ENCODE data around the gene CTSE.
"Not testable (repeated sequence)": the region's sequence is repeated elsewhere in the genome, so short reads cannot be mapped to it uniquely, and the experiment has no call there.

Gene CTSE

DNA sequence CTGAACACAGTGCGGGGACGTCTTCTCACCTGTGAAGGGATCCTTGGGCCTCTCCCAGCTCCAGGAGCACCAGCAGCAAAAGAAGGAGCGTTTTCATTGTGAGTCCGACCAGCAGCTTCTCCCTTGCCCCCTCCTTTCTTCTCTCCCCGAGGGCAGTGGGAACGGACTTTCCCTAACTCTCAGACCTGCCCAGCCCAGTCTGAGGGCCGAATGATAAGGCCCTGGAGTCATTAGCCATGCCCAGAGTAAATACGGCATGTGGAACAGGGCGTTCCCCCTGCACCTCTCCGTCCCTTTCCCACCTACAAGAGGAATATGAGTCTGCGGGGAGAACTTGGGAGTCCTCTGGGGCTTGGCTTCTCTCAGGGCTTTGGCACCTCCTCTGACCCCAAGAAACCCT, at the start of gene CTSE:
TSS of gene CTSE (minus strand) at position 201 of the 400 bp plus-strand sequence. CDS start at position 97, 104 bp downstream.
- DNase-seq: no peak

DNA sequence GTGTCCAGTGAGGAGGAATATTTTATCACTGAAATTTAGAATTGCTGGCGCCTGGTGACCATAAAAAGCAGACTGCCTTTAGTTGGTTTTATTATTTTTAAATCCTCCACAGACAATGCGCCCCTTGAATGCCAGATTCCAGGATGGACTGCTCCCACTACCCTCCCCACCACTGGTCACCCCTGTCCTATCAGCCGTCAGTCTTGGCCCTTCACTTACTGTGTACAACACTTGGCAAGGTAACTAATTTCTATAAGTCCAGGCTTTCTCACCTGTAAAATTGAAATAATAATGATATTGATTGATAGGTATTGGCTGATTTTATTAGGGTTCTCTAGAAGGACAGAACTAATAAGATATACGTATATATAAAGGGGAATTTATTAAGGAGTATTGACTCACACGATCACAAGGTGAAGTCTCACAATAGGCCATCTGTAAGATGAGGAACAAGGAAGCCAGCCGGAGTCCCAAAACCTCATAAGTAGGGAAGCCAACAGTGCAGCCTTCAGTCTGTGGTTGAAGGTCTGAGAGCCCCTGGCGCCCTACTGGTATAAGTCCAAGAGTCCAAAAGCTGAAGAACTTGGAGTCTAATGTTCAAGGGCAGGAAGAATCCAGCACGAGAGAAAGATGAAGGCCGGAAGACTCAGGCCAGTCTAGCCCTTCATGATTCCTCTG, 47.1 kb upstream of the CTSE start:
- no peak for DNase-seq

DNA sequence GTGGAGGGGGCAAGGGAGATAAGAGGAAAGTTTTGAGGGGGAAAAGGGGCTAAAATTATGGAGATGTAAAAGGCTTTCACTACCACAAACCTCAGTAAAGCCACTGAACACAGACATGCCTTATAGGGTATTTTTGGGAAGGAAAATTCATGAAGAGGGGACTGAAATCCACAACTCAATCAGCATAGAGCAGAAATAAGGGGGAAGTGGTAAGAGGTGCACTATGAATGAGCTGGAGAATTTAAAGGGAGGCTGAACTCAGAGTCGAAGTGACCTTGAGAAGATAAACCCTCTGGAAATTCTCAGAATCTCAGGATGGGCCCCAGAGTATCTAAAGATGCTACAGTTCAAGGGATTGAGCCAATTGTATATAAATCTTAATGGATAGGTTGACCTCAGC, 44.6 kb upstream of the CTSE start:
- no peak for DNase-seq

DNA sequence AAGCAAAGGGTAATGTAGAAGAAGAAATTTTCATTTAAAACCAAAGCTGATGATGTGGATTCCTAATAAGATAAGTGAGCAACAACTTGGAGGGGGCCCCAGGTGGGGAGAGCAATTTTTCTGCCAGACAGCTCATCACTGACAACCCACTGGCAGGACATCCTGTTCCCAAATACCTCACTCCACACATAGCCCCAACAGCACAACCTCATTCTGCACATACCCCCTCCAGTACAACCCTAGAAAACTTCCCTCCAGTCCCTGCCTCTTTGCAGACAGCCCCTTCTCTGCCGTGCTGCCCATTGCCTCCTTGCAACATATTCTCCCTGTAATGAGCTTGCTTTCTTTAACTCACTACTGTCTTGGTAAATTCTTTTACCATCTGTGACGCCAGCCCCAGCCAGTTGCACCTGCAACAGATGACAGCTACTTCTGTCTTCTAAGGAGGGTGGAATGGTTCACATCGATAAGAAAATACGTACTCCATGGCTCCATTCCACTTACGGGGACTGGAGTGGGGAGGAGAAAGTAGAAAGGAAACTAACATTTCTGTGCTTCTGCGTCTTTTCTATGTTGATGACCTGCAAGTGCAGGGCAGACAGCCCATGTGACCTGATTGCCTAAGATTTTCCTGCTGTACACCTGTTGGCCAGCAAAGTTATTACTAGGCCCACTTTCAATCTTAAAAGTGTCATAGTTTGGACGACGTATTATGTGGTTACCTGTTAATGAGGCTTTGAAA, 44.0 kb upstream of the CTSE start:
- DNase-seq: no peak

DNA sequence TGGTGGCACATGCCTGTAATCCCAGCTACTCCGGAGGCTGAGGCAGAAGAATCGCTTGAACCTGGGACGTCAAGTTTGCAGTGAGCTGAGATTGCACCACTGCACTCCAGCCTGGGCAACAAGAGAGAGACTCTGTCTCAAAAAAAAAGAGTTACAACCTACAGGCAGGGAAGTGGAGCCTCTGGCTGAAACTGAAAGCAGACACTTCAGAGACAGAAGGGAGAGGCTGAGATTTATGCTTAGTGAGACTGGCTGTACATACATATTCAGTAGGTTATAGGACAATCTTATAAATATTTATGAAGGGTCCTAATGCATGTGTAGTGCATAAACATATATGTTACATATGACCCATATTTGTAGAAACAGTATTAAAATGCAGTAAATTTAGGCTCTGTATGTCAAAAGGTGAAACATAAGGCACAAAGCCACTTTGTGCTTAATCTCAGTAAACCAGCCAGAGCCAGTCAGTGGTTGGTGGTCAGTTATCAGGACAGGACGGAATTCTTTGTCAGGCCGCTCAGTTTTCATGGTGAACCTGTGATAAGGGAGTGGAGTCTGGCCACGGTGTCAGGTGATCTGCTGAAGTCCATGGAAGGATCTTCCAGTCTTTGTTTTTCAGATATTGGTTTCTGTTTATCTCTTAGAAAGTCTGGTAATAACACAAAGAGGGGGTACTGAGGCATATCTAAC, 42.9 kb upstream of the CTSE start:
- DNase-seq: no peak

DNA sequence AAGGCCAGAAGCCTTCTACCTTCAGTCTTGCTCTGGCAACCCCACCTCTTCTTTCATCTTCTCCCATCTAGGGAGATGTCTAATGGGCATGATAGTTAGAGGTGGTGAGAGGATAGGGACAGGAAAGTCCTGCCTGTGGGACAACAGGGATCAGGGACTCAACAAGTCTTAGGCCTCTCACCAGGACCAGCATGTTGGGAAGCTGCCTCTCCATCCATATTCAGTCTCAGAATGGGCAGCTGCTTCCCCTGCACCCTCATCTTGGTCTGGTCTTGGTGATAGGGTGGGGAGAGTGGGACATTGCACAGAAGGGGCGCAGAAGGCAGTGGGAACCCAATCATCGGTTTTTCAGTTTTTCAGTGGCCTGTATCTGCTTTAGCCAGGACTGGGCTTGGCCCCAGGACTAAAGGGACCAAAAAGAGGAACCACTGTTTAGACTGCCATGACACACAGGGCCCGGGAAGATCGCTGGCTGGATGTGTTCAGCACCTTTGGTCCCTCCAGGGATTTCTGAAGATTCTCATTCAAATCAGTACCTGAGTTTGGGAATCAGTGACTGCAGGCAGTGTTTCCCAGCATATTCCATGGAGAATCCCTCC, 42.0 kb upstream of the CTSE start:
- DNase-seq: no peak

DNA sequence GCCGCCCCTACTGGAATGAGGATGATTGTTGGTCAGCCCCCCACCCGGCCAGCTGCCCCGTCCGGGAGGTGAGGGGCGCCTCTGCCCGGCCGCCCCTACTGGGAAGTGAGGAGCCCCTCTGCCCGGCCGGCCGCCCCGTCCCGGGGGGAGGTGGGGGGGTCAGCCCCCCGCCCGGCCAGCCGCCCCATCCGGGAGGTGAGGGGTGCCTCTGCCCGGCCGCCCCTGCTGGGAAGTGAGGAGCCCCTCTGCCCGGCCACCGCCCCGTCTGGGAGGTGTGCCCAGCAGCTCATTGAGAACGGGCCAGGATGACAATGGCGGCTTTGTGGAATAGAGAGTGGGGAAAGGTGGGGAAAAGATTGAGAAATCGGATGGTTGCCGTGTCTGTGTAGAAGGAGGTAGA, 40.8 kb upstream of the CTSE start:
- DNase-seq: not testable (repeated sequence)

DNA sequence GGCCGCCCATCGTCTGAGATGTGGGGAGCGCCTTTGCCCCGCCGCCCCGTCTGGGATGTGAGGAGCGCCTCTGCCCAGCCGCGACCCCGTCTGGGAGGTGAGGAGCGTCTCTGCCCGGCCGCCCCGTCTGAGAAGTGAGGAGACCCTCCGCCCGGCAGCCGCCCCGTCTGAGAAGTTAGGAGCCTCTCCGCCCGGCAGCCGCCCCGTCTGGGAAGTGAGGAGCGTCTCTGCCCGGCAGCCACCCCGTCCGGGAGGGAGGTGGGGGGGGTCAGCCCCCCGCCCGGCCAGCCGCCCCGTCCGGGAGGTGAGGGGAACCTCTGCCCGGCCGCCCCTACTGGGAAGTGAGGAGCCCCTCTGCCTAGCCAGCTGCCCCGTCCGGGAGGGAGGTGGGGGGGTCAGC, 40.3 kb upstream of the CTSE start:
- not testable (repeated sequence) for DNase-seq

DNA sequence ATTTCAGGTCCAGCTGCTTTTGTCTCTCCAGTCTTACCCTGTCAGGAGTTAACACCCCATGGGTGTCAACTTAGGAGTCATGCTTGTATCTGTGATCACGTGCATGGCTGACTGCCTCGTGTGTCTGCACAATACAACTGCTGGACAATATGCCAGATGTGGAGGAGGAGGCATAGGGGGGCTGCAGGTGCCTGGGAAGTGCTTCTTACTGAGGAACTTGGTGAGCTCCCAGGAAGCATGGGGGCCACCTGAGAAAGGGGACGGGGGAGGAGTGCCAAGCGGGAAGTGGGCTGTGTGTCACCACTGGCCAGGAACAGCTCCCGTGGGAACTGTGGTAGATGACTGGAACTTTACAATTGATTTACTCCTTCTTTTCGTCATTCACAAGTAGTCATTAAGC, 38.8 kb upstream of the CTSE start:
- DNase-seq: no peak

DNA sequence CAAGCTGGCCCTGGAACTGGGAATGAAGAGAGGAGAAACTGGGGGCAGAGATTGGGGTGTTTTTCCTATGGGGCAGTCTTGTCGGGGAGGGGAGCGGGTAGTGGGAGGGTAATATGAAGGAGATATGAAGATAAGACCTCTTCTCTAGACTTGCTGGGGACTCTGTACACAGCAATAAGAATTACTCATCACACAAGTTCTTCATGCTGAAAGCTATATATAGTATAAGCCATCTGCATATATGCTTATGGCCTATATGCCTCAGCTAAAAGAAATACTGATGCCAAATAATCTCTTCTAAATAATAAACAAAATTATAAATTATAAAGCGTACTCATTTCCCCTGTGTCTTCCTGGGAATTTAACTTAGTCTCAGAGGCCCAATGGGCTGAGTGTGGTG, 37.1 kb upstream of the CTSE start:
- DNase-seq: no peak

DNA sequence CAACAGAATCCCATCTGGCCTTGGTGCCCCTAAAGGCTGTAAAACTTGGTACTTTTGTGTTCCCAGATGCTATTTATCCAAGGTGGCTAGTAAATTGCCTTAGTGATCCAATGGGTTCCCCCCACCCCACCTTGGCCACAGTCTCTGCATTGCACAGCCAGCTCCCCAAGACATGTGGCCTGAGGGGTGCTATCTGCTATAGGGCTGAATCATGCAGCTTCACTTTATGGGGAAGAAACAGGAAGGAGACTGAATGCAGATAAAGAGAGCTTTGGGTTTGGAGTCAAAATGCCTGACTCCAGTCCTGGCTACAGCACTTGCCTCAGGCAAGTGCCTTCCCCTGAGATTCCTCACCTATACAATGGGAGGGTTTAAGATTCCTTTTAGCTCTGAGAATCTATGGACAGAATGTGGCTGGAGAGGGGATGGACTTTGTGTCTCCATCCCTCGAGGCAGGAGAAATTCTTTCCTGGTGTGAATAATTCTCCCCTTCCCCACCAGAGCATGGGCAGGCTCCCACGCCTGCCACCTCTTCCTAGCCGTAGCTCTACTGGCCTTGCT, 35.7 kb upstream of the CTSE start:
- no peak for DNase-seq

DNA sequence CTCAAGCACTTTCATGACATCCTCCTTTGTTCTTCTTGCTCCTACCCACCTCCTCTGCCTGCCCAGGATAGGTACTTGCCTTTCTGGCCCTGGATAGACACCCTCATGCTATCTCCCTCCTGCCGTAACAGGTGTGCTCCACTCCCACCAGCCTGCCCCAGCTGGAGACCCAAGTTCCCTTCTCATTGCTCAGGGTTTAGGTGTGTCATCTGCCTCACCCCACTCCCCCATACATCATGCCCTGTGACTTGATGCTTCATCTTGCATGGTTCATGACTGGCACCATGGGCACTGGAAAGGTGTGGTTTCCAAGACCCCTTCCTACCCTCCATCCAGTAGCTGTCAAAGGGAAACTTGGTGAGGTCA, 35.2 kb upstream of the CTSE start:
- DNase-seq: no peak

DNA sequence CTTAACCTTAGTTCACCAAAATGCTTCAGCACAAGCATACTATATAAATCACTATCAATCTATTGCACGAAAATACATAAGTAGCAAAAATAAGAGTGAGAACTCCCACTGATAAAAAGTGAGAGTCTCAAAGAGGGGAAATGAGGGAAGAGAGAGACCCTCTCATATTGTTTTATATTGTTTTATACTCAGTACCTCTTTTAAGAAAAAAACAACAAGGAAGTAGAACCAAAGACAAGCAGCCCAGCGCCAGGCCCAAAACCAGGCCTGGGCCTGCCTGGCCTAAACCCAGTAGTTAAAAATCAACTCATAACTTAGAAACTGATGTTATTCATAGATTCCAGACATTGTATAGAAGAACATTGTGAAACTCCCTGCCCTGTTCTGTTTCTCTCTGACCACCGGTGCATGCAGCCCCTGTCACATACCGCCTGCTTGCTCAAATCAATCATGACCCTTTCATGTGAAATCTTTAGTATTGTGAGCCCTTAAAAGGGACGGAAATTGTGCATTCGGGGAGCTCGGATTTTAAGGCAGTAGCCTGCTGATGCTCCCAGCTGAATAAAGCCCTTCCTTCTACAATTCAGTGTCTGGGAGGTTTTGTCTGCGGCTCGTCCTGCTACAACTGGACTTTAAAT, 34.7 kb upstream of the CTSE start:
- not testable (repeated sequence) for DNase-seq

DNA sequence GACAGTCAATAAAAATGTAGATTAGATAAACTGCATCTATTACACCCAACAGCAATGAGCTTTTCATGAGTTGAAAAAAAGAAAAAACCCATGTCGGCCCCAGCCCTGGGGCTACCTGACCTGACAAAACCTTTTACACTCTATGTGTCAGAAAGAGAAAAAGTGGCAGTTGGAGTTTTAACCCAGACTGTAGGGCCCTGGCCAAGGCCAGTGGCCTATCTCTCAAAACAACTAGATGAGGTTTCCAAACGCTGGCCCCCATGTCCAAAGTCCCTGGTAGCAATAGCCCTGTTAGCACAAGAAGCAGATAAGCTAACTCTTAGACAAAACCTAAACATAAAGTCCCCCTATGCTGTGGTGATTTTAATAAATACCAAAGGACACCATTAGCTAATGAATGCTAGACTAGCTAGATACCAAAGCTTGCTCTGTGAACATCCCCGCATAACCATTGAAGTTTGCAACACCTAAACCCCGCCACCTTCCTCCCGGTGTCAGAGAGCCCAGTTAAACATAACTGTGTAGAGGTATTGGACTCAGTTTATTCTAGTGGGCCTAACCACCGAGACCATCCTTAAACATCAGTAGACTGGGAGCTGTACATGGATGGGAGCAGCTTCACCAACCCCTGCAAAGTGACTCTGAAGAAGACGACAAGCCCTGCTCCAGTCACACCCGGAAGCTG, 32.1 kb upstream of the CTSE start:
- DNase-seq: not testable (repeated sequence)

DNA sequence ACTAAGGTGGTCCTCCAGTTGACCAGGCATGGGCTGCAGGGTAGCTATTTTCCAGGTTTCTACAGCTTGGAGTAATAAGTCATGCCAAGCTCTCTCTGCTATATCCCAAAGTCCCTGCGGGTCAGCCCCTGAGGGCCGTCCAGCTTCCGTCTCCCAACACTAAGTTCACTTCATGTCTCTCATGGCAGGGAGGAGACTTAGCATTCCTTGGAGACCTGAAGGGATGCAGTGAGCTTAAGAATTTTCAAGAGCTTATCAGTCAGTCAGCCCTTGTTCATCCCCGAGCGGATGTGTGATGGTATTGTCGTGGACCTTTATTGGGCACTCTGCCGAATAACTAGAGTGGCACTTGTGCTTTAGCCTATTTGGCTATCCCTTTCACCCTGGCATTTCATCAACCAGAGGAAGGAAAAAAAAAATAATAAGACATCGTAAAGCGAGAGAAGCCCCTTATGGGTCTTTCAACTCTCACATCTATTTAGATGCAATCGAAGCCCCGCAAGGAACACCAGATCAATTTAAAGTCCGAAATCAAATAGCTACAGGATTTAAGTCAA, 31.5 kb upstream of the CTSE start:
- DNase-seq: not testable (repeated sequence)

DNA sequence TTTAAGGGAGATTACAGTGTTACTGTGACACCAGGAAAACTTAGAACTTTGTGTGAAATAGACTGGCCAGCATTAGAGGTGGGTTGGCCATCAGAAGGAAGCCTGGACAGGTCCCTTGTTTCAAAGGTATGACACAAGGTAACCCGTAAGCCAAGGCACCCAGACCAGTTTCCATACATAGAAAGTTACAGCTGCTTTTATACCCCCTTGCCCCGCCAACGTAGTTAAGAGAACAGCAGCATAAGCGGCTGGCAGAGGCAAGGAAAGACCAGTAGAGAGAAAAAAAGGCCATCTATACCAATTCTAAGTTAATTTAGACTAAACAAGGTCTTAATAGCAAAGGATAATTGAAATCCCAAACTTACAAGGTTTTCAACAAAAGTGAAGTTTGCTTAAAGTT, 29.9 kb upstream of the CTSE start:
- DNase-seq: not testable (repeated sequence)

DNA sequence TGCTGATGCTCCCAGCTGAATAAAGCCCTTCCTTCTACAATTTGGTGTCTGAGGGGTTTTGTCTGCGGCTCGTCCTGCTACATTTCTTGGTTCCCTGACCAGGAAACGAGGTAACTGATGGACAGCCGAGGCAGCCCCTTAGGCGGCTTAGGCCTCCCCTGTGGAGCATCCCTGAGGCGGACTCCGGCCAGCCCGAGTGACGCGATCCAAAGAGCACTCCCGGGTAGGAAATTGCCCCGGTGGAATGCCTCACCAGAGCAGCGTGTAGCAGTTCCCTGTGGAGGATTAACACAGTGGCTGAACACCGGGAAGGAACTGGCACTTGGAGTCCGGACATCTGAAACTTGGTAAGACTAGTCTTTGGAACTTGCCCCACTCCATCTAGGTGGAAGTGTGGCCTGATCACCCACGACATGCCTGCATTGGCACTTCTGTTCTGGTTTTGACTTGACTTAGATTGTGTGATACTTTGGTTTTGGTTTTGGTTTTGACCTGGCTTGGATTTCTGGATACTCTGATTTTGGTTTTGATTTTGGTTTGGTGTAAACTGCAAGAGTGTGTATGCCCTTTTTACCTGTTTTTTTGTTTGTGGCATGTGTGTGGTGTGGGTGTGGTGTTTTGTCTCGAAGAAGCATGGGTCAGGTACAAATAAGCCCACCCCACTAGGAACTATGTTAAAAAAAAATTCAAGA, 29.4 kb upstream of the CTSE start, which contains the start of gene RHEX:
TSS of gene RHEX (plus strand) at position 255 of the 692 bp plus-strand sequence. CDS start 44,656 bp downstream, outside the sequence.
- not testable (repeated sequence) for DNase-seq

DNA sequence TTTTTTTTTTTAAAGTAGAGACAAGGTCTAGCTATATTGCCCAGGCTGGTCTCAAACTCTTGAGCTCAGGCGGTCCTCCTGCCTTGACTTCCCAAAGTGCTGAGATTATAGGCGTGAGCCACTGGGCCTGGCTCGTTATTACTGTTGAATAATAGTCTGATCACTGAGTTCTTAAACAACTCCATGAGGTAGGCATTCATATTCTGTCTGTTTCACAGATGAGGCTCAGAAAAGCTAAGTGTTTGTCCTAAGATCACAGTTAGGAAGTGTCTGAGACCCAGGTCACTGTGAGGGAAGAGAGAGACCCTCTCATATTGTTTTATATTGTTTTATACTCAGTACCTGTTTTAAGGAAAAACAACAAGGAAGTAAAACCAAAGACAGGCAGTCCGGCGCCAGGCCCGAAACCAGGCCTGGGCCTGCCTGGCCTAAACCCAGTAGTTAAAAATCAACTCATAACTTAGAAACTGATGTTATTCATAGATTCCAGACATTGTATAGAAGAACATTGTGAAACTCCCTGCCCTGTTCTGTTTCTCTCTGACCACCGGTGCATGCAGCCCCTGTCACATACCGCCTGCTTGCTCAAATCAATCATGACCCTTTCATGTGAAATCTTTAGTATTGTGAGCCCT, 28.7 kb upstream of the CTSE start:
- not testable (repeated sequence) for DNase-seq

DNA sequence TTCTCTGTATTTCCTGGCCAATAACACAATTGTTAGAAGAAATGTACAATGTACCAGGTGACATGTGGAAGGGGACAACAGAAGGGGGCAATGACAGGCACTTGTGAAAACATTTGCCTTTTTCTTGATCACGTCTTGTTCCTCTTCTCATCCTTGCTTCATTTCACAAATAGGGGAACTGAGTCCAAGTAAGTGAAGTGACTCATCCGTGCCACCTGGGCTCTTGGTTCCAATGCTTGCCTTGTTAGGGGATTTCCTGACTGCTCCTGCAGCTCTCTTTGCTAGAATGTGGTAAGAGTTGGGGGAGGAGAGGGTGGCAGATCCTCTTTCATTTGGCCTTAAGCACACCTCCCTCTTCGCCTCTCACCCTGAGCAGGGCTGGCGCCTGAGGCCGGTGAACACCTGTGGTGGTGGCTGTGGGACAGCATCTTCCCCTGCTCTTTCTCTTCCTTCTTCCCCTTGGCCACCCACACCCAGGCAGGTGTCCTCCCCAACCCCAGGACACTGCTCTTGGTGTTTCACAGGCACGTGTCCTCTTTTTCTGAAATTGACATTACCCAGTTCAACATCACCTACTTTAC, 27.1 kb upstream of the CTSE start:
- DNase-seq: no peak
